ENCODE results near the gene FCF1. TPM values are rescaled to one million over a fixed set of nuclear protein-coding genes. Genes with fewer than 3 reads are reported as not detected.

Gene FCF1
- polyA plus RNA-seq, 1 donor from 2014 or later = 39.8 TPM

- Histone ChIP-seq H3K27ac (ENCODE audit: low read length) (no peak overlapping the region), H3K4me2 (ENCODE audit: low read length) (no peak overlapping the region), H3K9ac (ENCODE audit: low read length) (no peak overlapping the region)
These were observed 41.2 kb upstream of the FCF1 start for GRCh38 chr14:74671789-74672188.

GRCh38 chr14:74673768-74674167 is 39.2 kb upstream of the FCF1 start:
- no peak overlapping the region for H3K4me3 ChIP-seq (ENCODE audit: low read length)
- H3K27me3 ChIP-seq (ENCODE audit: insufficient read depth, low read depth, low read length) = no peaks in the 10 kb centered on the region
- no peaks in the 10 kb centered on the region for H3F3A ChIP-seq (ENCODE audit: insufficient read depth, low read length, poor library complexity, severe bottlenecking)
- no peaks in the 10 kb centered on the region for H3K79me2 ChIP-seq (replicated peaks; ENCODE audit: insufficient read depth, low read length)
- H2AFZ ChIP-seq (ENCODE audit: low read depth, low read length) = no peak overlapping the region
- H3K9ac ChIP-seq (ENCODE audit: low read length) = no peak overlapping the region
- no peak overlapping the region for H3K4me2 ChIP-seq (ENCODE audit: low read length)
- H3K36me3 ChIP-seq (ENCODE audit: insufficient read depth, low read length) = peaks cover 19% of the 10 kb centered on the region
- no peaks in the 10 kb centered on the region for H3K9me2 ChIP-seq (ENCODE audit: insufficient read depth, low read length)
- no peak overlapping the region for H3K27ac ChIP-seq (ENCODE audit: low read length)
- no peaks in the 10 kb centered on the region for H4K20me1 ChIP-seq (ENCODE audit: insufficient read depth)
- no peaks in the 10 kb centered on the region for H3K9me3 ChIP-seq (ENCODE audit: low read length)
- TF ChIP-seq RAD21 (conservative IDR thresholded peaks at IDR 0.05) = no peak
- no peak for TF ChIP-seq EZH2 (IDR thresholded peaks at IDR 0.05; ENCODE audit: borderline replicate concordance, insufficient read depth, low read length, poor library complexity, severe bottlenecking)
- no peak for TF ChIP-seq MXI1 (conservative IDR thresholded peaks at IDR 0.05; ENCODE audit: poor library complexity, severe bottlenecking)
- TF ChIP-seq SMC3 (conservative IDR thresholded peaks at IDR 0.05; ENCODE audit: poor library complexity) = no peak
- no peak for TF ChIP-seq CTCF (IDR thresholded peaks at IDR 0.05; ENCODE audit: poor library complexity, severe bottlenecking)
- no peak for TF ChIP-seq REST (IDR thresholded peaks at IDR 0.05; ENCODE audit: borderline replicate concordance)

More at GRCh38 chr14:74671789-74672188, 41.2 kb upstream of the FCF1 start:
- no peaks in the 10 kb centered on the region for H3K9me2 ChIP-seq (ENCODE audit: insufficient read depth, low read length)
- no peaks in the 10 kb centered on the region for H3K27me3 ChIP-seq (ENCODE audit: insufficient read depth, low read depth, low read length)
- H2AFZ ChIP-seq (ENCODE audit: low read depth, low read length) = no peak overlapping the region
- H4K20me1 ChIP-seq (ENCODE audit: insufficient read depth) = no peaks in the 10 kb centered on the region
- H3K79me2 ChIP-seq (replicated peaks; ENCODE audit: insufficient read depth, low read length) = no peaks in the 10 kb centered on the region
- TF ChIP-seq RAD21 (conservative IDR thresholded peaks at IDR 0.05) (no peak), TAF1 (IDR thresholded peaks at IDR 0.05; ENCODE audit: low read depth) (no peak), POLR2AphosphoS5 (IDR thresholded peaks at IDR 0.05) (no peak), CTCF (IDR thresholded peaks at IDR 0.05; ENCODE audit: poor library complexity, severe bottlenecking) (no peak), EP300 (conservative IDR thresholded peaks at IDR 0.05; ENCODE audit: poor library complexity, severe bottlenecking) (no peak), SMC3 (conservative IDR thresholded peaks at IDR 0.05; ENCODE audit: poor library complexity) (no peak), MXI1 (conservative IDR thresholded peaks at IDR 0.05; ENCODE audit: poor library complexity, severe bottlenecking) (no peak), EZH2 (IDR thresholded peaks at IDR 0.05; ENCODE audit: borderline replicate concordance, insufficient read depth, low read length, poor library complexity, severe bottlenecking) (no peak), REST (IDR thresholded peaks at IDR 0.05; ENCODE audit: borderline replicate concordance) (no peak)
- no peaks in the 10 kb centered on the region for H3K9me3 ChIP-seq (ENCODE audit: low read length)
- peaks cover 19% of the 10 kb centered on the region for H3K36me3 ChIP-seq (ENCODE audit: insufficient read depth, low read length)
- H3F3A ChIP-seq (ENCODE audit: insufficient read depth, low read length, poor library complexity, severe bottlenecking) = no peaks in the 10 kb centered on the region
- no peak overlapping the region for H3K4me3 ChIP-seq (ENCODE audit: low read length)

Data from neural cell (in vitro differentiated cells).